SU-DHL-6 (cell line): ENCODE data around the gene MYO10.

Experiments used
- CTCF ChIP-seq: fragments of 200-600 bp; sonication (generic); IDR thresholded peaks from one replicate; pipeline ENCODE4 v1.5.1; 2017; ENCODE audit warnings: antibody characterized with exemption, mild to moderate bottlenecking, low read length, moderate library complexity; ENCODE audit not compliant: insufficient read depth, poor library complexity, severe bottlenecking
- EZH2phosphoT487 ChIP-seq: fragments of 200-600 bp; sonication (generic), shearing (Covaris generic); conservative IDR thresholded peaks from 2 replicates; pipeline ENCODE4 v1.6.1; 2018; ENCODE audit warnings: mild to moderate bottlenecking, antibody characterized with exemption, low read length, moderate library complexity, mixed read lengths

- no peak for TF ChIP-seq CTCF
- TF ChIP-seq EZH2phosphoT487, result no peak
Observed at GRCh38 chr5:16935231-16936149, 598 bp downstream of the MYO10 start.
